HG03175 (cell line): ENCODE results near the gene ANGPTL2.
"Not testable (repeated sequence)": the region's sequence is repeated elsewhere in the genome, so short reads cannot be mapped to it uniquely, and the experiment has no call there.

Source experiments
- ATAC-seq: cut with Tn5 transposase; IDR thresholded peaks from one replicate; pipeline ENCODE4 v1.9.1; 2021; ENCODE audit warnings: mild to moderate bottlenecking, moderate library complexity; ENCODE audit not compliant: unreplicated experiment

ANGPTL2 gene

GRCh38 chr9:127155314-127155960 is 33.0 kb upstream of the ANGPTL2 start:
- no peak for ATAC-seq

- peak; percentile 65 for ATAC-seq
Measured at GRCh38 chr9:127154390-127155191, 32.2 kb upstream of the ANGPTL2 start.

GRCh38 chr9:127154003-127154389 is 31.6 kb upstream of the ANGPTL2 start:
- ATAC-seq: peak; percentile 37

- ATAC-seq: no peak
Measured at GRCh38 chr9:127153501-127153900, 31.1 kb upstream of the ANGPTL2 start.

GRCh38 chr9:127149463-127150390 is 27.3 kb upstream of the ANGPTL2 start:
- no peak for ATAC-seq

GRCh38 chr9:127149010-127149409 is 26.6 kb upstream of the ANGPTL2 start:
- no peak for ATAC-seq

- ATAC-seq: no peak
Measured at GRCh38 chr9:127148014-127148413, 25.6 kb upstream of the ANGPTL2 start.

- ATAC-seq: no peak
Measured at GRCh38 chr9:127147251-127147650, 24.8 kb upstream of the ANGPTL2 start.

GRCh38 chr9:127146841-127147240 is 24.4 kb upstream of the ANGPTL2 start:
- ATAC-seq: not testable (repeated sequence)

GRCh38 chr9:127144670-127145445 is 22.4 kb upstream of the ANGPTL2 start:
- ATAC-seq: no peak

GRCh38 chr9:127143920-127144465 is 21.6 kb upstream of the ANGPTL2 start:
- no peak for ATAC-seq

GRCh38 chr9:127142931-127143464 is 20.6 kb upstream of the ANGPTL2 start:
- ATAC-seq: no peak

GRCh38 chr9:127142291-127142690 is 19.9 kb upstream of the ANGPTL2 start:
- ATAC-seq: no peak

- ATAC-seq: no peak
Measured at GRCh38 chr9:127140842-127141675, 18.6 kb upstream of the ANGPTL2 start.

GRCh38 chr9:127140181-127140580 is 17.7 kb upstream of the ANGPTL2 start:
- ATAC-seq: no peak

- ATAC-seq: no peak
Measured at GRCh38 chr9:127139775-127140174, 17.3 kb upstream of the ANGPTL2 start.

GRCh38 chr9:127139071-127139731 is 16.8 kb upstream of the ANGPTL2 start:
- no peak for ATAC-seq

GRCh38 chr9:127138444-127138843 is 16.0 kb upstream of the ANGPTL2 start:
- ATAC-seq: no peak
